ENCODE measurements around the gene OR56A5. TPM values are rescaled to one million over a fixed set of nuclear protein-coding genes. Genes with fewer than 3 reads are reported as not detected.
A peak's percentile ranks its signal among the peaks of the same experiment; 100 is the strongest.

The OR56A5 gene
- total RNA-seq: not detected
- 0 reads per million in 2 donors for total RNA-seq

- ATAC-seq (no peak), DNase-seq (no peak)
- no peaks in the 10 kb centered on the region for H3K9me3 ChIP-seq (ENCODE audit: control insufficient read depth, low read length, poor library complexity, severe bottlenecking)
- no peak within 1 kb of the TSS for H3K4me3 Mint-ChIP-seq
- H3K27ac Mint-ChIP-seq: no peak within 1 kb of the TSS
- H3K4me1 Mint-ChIP-seq: peaks cover 5% of the 10 kb centered on the region
- no peaks in the 10 kb centered on the region for H3K36me3 Mint-ChIP-seq (ENCODE audit: low read depth)
- H3K27me3 Mint-ChIP-seq: peaks cover 8% of the 10 kb centered on the region
Measured at GRCh38 chr11:5968394-5968793, at the start of gene OR56A5. Gene OR56A5, minus strand, starts transcription at chr11:5968494. Its CDS starts 0 bp downstream, at chr11:5968494.

- ATAC-seq (no peak), DNase-seq (no peak)
- no peak overlapping the region for H3K27ac Mint-ChIP-seq
- no peak overlapping the region for H3K4me3 Mint-ChIP-seq
- H3K36me3 Mint-ChIP-seq (ENCODE audit: low read depth): no peaks in the 10 kb centered on the region
- H3K27me3 Mint-ChIP-seq: peaks cover 28% of the 10 kb centered on the region
- H3K4me1 Mint-ChIP-seq: no peaks in the 10 kb centered on the region
- H3K9me3 ChIP-seq (ENCODE audit: control insufficient read depth, low read length, poor library complexity, severe bottlenecking): no peaks in the 10 kb centered on the region
Measured at GRCh38 chr11:6013042-6013441, 44.7 kb upstream of the OR56A5 start.

GRCh38 chr11:6012035-6012668 is 43.9 kb upstream of the OR56A5 start:
- Mint-ChIP-seq H3K4me1 (no peaks in the 10 kb centered on the region), H3K4me3 (no peak overlapping the region), H3K27ac (no peak overlapping the region), H3K27me3 (peaks cover 28% of the 10 kb centered on the region), H3K36me3 (ENCODE audit: low read depth) (no peaks in the 10 kb centered on the region)
- no peaks in the 10 kb centered on the region for H3K9me3 ChIP-seq (ENCODE audit: control insufficient read depth, low read length, poor library complexity, severe bottlenecking)
- DNase-seq (no peak), ATAC-seq (no peak)

DNA sequence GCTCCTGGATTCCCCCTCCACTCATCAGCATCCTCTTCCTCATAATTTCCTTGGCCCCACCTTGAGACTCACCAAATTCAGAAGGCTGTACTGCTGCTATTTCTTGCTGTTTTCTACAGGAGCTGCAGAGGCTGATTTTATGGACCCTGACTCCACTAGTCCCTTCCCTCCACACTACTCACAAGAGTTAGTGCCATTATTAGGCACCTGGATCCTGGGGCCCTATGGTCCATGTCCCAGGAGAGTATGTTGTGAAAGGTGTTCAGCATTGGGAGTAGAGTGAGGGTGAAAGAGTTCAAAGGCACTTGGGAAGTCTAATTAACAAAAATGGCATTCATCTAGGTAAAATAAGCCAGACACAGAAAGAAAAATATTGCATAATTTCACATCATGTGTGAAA is 38.6 kb upstream of the OR56A5 start, which contains the start of gene OR56A4:
TSS of gene OR56A4 (minus strand) at position 101 of the 400 bp plus-strand sequence. CDS start 3,954 bp downstream, outside the sequence.
- Mint-ChIP-seq H3K27ac (no peak within 1 kb of the TSS), H3K4me1 (no peaks in the 10 kb centered on the region), H3K36me3 (ENCODE audit: low read depth) (no peaks in the 10 kb centered on the region), H3K4me3 (no peak within 1 kb of the TSS), H3K27me3 (peaks cover 55% of the 10 kb centered on the region)
- no peak for DNase-seq
- ATAC-seq: no peak
- H3K9me3 ChIP-seq (ENCODE audit: control insufficient read depth, low read length, poor library complexity, severe bottlenecking): no peaks in the 10 kb centered on the region

DNA sequence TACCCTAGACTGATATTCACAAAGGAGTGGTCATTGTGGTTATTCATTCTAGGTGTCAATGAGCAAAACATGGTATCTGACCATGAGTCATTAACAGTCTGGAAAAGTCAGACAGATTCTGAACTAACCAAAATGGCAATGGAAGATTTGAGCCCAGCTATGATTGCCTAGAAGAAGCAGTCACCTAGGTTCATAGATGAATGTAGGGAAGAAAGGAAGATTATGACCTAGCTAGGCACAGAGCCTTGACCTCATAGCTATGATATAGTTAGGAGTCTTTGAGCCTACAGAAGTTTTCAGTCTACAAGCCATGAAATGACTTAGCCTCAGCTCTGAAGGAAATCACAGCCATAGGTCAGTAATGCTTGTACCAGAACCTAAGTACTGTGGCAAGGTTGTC is 38.1 kb upstream of the OR56A5 start:
- H3K4me3 Mint-ChIP-seq: no peak overlapping the region
- H3K27me3 Mint-ChIP-seq: peaks cover 54% of the 10 kb centered on the region
- no peaks in the 10 kb centered on the region for H3K36me3 Mint-ChIP-seq (ENCODE audit: low read depth)
- H3K27ac Mint-ChIP-seq: no peak overlapping the region
- peaks cover under 1% of the 10 kb centered on the region for H3K4me1 Mint-ChIP-seq
- DNase-seq (no peak), ATAC-seq (no peak)
- H3K9me3 ChIP-seq (ENCODE audit: control insufficient read depth, low read length, poor library complexity, severe bottlenecking): no peaks in the 10 kb centered on the region

DNA sequence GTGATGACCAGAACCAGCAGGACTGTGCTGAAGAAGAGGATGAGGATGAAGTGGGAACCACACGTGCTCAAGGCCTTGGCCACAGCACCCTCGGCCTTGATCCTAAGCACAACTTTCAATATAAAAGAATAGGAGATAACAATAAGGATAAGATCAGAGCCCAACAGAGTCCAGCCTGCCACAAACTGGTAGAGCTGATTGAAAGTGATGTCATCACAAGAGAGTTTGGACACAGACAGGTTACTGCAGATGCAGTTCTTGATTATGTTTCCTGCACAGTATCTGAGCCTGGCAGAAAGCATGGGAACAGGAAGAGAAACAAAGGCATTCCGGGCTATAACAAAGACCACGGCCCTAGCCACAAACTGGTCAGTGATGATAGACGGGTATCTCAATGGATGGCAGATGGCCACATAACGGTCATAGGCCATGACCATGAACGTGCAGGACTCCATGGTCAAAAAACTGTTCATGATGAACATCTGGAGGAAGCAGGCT is 34.0 kb upstream of the OR56A5 start:
- Mint-ChIP-seq H3K27me3 (peaks cover 49% of the 10 kb centered on the region), H3K4me1 (peaks cover 3% of the 10 kb centered on the region), H3K27ac (no peak overlapping the region), H3K4me3 (no peak overlapping the region), H3K36me3 (ENCODE audit: low read depth) (no peaks in the 10 kb centered on the region)
- no peak for DNase-seq
- H3K9me3 ChIP-seq (ENCODE audit: control insufficient read depth, low read length, poor library complexity, severe bottlenecking): no peaks in the 10 kb centered on the region
- ATAC-seq: no peak

GRCh38 chr11:5994791-5995190 is 26.5 kb upstream of the OR56A5 start:
- no peaks in the 10 kb centered on the region for H3K36me3 Mint-ChIP-seq (ENCODE audit: low read depth)
- DNase-seq (no peak), ATAC-seq (no peak)
- H3K27ac Mint-ChIP-seq: no peak overlapping the region
- H3K4me1 Mint-ChIP-seq: no peaks in the 10 kb centered on the region
- H3K9me3 ChIP-seq (ENCODE audit: control insufficient read depth, low read length, poor library complexity, severe bottlenecking): no peaks in the 10 kb centered on the region
- peaks cover 33% of the 10 kb centered on the region for H3K27me3 Mint-ChIP-seq
- H3K4me3 Mint-ChIP-seq: no peak overlapping the region

DNA sequence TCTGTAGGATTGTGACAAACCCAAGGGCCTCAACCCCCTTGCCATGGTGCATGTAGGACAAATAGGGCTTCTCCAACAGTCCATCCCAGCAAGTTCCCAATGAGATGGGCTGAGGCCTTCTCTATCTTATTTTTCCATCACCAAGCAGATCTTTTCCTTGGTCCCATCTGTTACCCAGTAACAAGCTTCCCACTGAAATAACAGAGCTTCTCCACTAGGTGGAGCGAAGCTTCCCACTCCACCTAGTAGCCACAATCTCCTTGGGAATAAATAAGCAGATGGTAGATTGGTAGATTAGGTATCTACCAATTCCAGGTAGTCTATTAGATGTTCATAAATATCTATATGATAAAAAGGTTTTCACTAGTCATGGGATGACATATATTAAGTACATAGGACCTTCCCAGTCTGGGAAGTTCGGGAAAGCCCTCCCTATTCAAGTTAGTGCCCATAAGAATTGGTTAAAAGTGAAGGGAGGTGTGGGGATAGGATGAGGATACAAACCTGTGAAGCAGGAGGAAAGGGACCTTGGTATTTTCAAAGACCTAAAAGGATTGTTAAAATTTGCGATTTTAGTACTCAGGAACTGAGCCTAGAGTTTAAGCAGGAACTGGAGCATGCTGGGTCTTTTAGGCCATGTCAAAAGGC is 24.4 kb upstream of the OR56A5 start:
- no peaks in the 10 kb centered on the region for H3K36me3 Mint-ChIP-seq (ENCODE audit: low read depth)
- ATAC-seq (no peak), DNase-seq (no peak)
- H3K27ac Mint-ChIP-seq: no peak overlapping the region
- H3K9me3 ChIP-seq (ENCODE audit: control insufficient read depth, low read length, poor library complexity, severe bottlenecking): peaks cover 4% of the 10 kb centered on the region
- H3K27me3 Mint-ChIP-seq: peaks cover 33% of the 10 kb centered on the region
- no peaks in the 10 kb centered on the region for H3K4me1 Mint-ChIP-seq
- no peak overlapping the region for H3K4me3 Mint-ChIP-seq

GRCh38 chr11:5992150-5992549 is 23.9 kb upstream of the OR56A5 start:
- H3K27me3 Mint-ChIP-seq: peaks cover 33% of the 10 kb centered on the region
- ATAC-seq (no peak), DNase-seq (no peak)
- no peaks in the 10 kb centered on the region for H3K4me1 Mint-ChIP-seq
- H3K4me3 Mint-ChIP-seq: no peak overlapping the region
- no peaks in the 10 kb centered on the region for H3K36me3 Mint-ChIP-seq (ENCODE audit: low read depth)
- no peak overlapping the region for H3K27ac Mint-ChIP-seq
- peaks cover 4% of the 10 kb centered on the region for H3K9me3 ChIP-seq (ENCODE audit: control insufficient read depth, low read length, poor library complexity, severe bottlenecking)

GRCh38 chr11:5989203-5989602 is 20.9 kb upstream of the OR56A5 start:
- no peak overlapping the region for H3K27ac Mint-ChIP-seq
- no peak for DNase-seq
- no peak for ATAC-seq
- H3K27me3 Mint-ChIP-seq: peaks cover 14% of the 10 kb centered on the region
- H3K4me1 Mint-ChIP-seq: peaks cover 2% of the 10 kb centered on the region
- peaks cover 4% of the 10 kb centered on the region for H3K9me3 ChIP-seq (ENCODE audit: control insufficient read depth, low read length, poor library complexity, severe bottlenecking)
- H3K4me3 Mint-ChIP-seq: no peak overlapping the region
- no peaks in the 10 kb centered on the region for H3K36me3 Mint-ChIP-seq (ENCODE audit: low read depth)

GRCh38 chr11:5986885-5987284 is 18.6 kb upstream of the OR56A5 start, which contains the start of gene OR52L1:
Gene OR52L1, minus strand, starts transcription at chr11:5986985. Its CDS starts 55 bp downstream, at chr11:5986930.
- ATAC-seq: no peak
- DNase-seq: no peak
- peaks cover 6% of the 10 kb centered on the region for H3K27me3 Mint-ChIP-seq
- H3K4me3 Mint-ChIP-seq: no peak within 1 kb of the TSS
- H3K4me1 Mint-ChIP-seq: peaks cover 2% of the 10 kb centered on the region
- H3K27ac Mint-ChIP-seq: no peak within 1 kb of the TSS
- H3K9me3 ChIP-seq (ENCODE audit: control insufficient read depth, low read length, poor library complexity, severe bottlenecking): peaks cover 4% of the 10 kb centered on the region
- no peaks in the 10 kb centered on the region for H3K36me3 Mint-ChIP-seq (ENCODE audit: low read depth)

GRCh38 chr11:5983443-5983842 is 15.1 kb upstream of the OR56A5 start:
- Mint-ChIP-seq H3K36me3 (ENCODE audit: low read depth) (no peaks in the 10 kb centered on the region), H3K4me3 (no peak overlapping the region), H3K27me3 (no peaks in the 10 kb centered on the region), H3K27ac (no peak overlapping the region), H3K4me1 (peaks cover 2% of the 10 kb centered on the region)
- H3K9me3 ChIP-seq (ENCODE audit: control insufficient read depth, low read length, poor library complexity, severe bottlenecking): peaks cover 4% of the 10 kb centered on the region
- ATAC-seq (no peak), DNase-seq (no peak)

DNA sequence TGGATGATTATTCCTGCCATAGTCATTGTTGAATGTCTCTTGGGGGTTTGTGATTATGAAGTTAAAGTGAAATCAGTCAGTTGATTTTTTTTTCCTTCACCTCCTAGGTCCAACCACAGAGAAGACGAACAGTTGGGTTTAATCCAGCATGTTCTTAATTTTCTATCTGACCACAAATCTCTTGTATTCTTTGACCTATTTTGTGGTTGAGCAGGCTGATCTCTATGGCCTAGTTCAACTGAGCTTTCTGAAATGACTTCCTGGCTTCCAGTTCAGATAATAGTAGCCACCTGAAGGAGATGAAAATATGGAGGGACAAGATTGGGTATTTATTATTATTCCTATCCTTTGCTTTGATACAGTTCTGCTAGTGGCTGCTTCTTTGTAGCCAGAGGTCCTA is 5.2 kb upstream of the OR56A5 start:
- peak overlapping the region; percentile 73 for H3K27ac Mint-ChIP-seq
- peak overlapping the region; percentile 67 for H3K4me3 Mint-ChIP-seq
- H3K36me3 Mint-ChIP-seq (ENCODE audit: low read depth): no peaks in the 10 kb centered on the region
- H3K9me3 ChIP-seq (ENCODE audit: control insufficient read depth, low read length, poor library complexity, severe bottlenecking): no peaks in the 10 kb centered on the region
- ATAC-seq (peak; percentile 68), DNase-seq (no peak)
- no peaks in the 10 kb centered on the region for H3K27me3 Mint-ChIP-seq
- H3K4me1 Mint-ChIP-seq: peaks cover 12% of the 10 kb centered on the region

All from T-helper 17 cell (primary cell).